Calu3 (cell line): ENCODE data around the gene CRY2. TPM values are rescaled to one million over a fixed set of nuclear protein-coding genes. Genes with fewer than 3 reads are reported as not detected.

Experiments used
- BruUV-seq: library from RNA; stranded (reverse); fragments of 400-500 nt; replicated peaks from 2 replicates; lab custom pipeline; 2021; lab: Mats Ljungman, UMichigan
- CTCF ChIA-PET: fragments of 300-600 bp; sonication (Branson Sonifier 250); formaldehyde crosslinking; loops from one replicate; lab custom pipeline; 2022; ENCODE audit warnings: antibody characterized with exemption; lab: Charles Lee
- DNase-seq: peaks from one replicate; pipeline ENCODE4 v3.0.0; 2022
- H3K27ac Mint-ChIP-seq: one replicate; pipeline ENCODE4 v1.8.0; 2022; ENCODE audit warnings: mixed read lengths; ENCODE audit not compliant: unreplicated experiment
- H3K27me3 Mint-ChIP-seq: one replicate; pipeline ENCODE4 v1.8.0; 2022; ENCODE audit warnings: mixed read lengths; ENCODE audit not compliant: unreplicated experiment
- H3K36me3 Mint-ChIP-seq: one replicate; pipeline ENCODE4 v1.8.0; 2022; ENCODE audit warnings: mild to moderate bottlenecking, moderate library complexity, mixed read lengths; ENCODE audit not compliant: insufficient read depth, unreplicated experiment
- H3K4me1 Mint-ChIP-seq: one replicate; pipeline ENCODE4 v1.8.0; 2022; ENCODE audit warnings: mild to moderate bottlenecking, low read depth, mixed read lengths; ENCODE audit not compliant: unreplicated experiment
- H3K4me3 Mint-ChIP-seq: one replicate; pipeline ENCODE4 v1.8.0; 2022; ENCODE audit warnings: mild to moderate bottlenecking, low read depth, moderate library complexity, mixed read lengths; ENCODE audit not compliant: unreplicated experiment
- H3K9me3 Mint-ChIP-seq: one replicate; pipeline ENCODE4 v1.8.0; 2022; ENCODE audit warnings: low read depth, mixed read lengths; ENCODE audit not compliant: unreplicated experiment
- intact Hi-C: fragments of 100-400 bp; cut with micrococcal nuclease; formaldehyde crosslinking; loops from one replicate; pipeline ENCODE4 v1.10.0; 2022; ENCODE audit not compliant: unreplicated experiment
- total RNA-seq: library from RNA; stranded (reverse); gene quantifications from 2 replicates; pipeline ENCODE4 v1.2.3, GENCODE V29; 2022
- TF ChIP-seq, protein P1 (sequence below): fragments of 200-600 bp; IDR thresholded peaks from one replicate; pipeline ENCODE4 v1.8.0; 2022; ENCODE audit warnings: antibody characterized with exemption; ENCODE audit not compliant: unreplicated experiment

CRY2 gene
- total RNA-seq, 1 experiment from 2014 or later = 14.9 TPM

DNA sequence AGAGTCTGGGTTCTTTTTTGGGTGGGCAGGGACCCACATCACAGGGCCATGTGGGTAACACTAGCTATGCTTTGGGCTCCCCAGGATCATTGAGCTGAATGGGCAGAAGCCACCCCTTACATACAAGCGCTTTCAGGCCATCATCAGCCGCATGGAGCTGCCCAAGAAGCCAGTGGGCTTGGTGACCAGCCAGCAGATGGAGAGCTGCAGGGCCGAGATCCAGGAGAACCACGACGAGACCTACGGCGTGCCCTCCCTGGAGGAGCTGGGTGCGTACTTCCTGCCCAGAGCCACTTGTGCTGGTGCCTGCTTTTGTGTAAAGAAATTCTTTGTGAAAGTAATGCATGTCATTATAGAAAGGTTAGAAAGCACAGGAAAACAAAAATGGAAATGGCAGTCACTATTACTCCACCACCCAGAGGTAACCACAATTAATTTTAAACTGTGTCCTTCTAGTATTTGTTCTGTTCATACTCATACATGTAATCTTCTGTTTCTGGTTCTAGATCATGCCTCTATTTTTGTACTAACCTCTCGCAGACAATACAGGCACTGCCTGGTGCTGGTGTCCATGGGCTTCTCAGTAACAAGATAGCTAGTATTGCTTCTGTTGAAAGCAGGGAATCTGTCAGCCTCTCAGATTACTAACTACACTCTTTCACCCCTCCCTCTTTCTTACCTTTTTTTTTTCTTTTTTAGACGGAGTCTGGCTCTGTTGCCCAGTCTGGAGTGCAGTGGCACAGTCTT lies 13.7 kb downstream of the CRY2 start:
- intact Hi-C loops = no loop called here
- peaks cover 14% of the 10 kb centered on the region for H3K36me3 Mint-ChIP-seq
- TF ChIP-seq, protein P1, sequence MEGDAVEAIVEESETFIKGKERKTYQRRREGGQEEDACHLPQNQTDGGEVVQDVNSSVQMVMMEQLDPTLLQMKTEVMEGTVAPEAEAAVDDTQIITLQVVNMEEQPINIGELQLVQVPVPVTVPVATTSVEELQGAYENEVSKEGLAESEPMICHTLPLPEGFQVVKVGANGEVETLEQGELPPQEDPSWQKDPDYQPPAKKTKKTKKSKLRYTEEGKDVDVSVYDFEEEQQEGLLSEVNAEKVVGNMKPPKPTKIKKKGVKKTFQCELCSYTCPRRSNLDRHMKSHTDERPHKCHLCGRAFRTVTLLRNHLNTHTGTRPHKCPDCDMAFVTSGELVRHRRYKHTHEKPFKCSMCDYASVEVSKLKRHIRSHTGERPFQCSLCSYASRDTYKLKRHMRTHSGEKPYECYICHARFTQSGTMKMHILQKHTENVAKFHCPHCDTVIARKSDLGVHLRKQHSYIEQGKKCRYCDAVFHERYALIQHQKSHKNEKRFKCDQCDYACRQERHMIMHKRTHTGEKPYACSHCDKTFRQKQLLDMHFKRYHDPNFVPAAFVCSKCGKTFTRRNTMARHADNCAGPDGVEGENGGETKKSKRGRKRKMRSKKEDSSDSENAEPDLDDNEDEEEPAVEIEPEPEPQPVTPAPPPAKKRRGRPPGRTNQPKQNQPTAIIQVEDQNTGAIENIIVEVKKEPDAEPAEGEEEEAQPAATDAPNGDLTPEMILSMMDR = no peak
- no peaks in the 10 kb centered on the region for H3K27me3 Mint-ChIP-seq
- BruUV-seq = no TSS peak
- no peaks in the 10 kb centered on the region for H3K9me3 Mint-ChIP-seq
- no peak for DNase-seq
- CTCF ChIA-PET = interaction anchor here (0.6 to 1.0 kb wide), 2 partner anchors 15 to 593 kb away, joined by 3 read pairs; no protein-coding TSS in a partner anchor
- H3K4me3 Mint-ChIP-seq = no peak overlapping the region
- H3K27ac Mint-ChIP-seq = no peak overlapping the region
- no peaks in the 10 kb centered on the region for H3K4me1 Mint-ChIP-seq

DNA sequence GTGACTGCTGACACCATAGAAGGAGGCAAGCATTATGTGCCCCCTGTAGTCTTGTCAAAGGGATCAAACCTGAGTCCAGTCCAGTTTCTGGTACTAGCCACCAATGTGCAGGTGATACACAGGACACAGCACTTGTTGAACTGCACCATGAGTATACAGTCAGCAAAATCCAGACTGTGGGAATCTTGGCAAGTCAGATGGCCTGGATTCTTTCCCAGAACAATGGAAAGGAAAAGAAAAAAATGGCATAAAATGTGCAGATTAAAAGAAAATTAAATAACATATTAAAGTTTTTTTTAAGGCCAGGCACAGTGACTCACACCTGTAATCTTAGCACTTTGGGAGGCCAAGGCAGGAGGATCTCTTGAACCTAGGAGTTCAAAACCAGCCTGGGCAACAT lies 16.8 kb downstream of the CRY2 start:
- Mint-ChIP-seq H3K27me3 (no peaks in the 10 kb centered on the region), H3K36me3 (peaks cover 21% of the 10 kb centered on the region), H3K4me1 (no peaks in the 10 kb centered on the region), H3K4me3 (no peak overlapping the region), H3K27ac (no peak overlapping the region), H3K9me3 (no peaks in the 10 kb centered on the region)
- TF ChIP-seq, protein P1 = no peak
- no TSS peak for BruUV-seq
- intact Hi-C loops = no loop called here
- no peak for DNase-seq
- CTCF ChIA-PET = no interaction called here

DNA sequence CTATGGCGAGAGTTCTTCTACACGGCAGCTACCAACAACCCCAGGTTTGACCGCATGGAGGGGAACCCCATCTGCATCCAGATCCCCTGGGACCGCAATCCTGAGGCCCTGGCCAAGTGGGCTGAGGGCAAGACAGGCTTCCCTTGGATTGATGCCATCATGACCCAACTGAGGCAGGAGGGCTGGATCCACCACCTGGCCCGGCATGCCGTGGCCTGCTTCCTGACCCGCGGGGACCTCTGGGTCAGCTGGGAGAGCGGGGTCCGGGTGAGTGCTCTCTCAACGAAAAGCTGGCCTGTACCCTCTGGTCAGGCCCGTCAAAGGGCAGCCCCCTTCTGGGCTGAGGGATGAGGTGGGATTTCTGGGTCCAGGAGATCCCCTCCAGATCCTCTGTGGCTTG lies 22.3 kb downstream of the CRY2 start:
- CTCF ChIA-PET = no interaction called here
- no TSS peak for BruUV-seq
- H3K9me3 Mint-ChIP-seq = no peaks in the 10 kb centered on the region
- H3K36me3 Mint-ChIP-seq = peaks cover 15% of the 10 kb centered on the region
- no peaks in the 10 kb centered on the region for H3K4me1 Mint-ChIP-seq
- TF ChIP-seq, protein P1 = no peak
- no peak overlapping the region for H3K4me3 Mint-ChIP-seq
- H3K27me3 Mint-ChIP-seq = no peaks in the 10 kb centered on the region
- no peak for DNase-seq
- intact Hi-C loops = no loop called here
- H3K27ac Mint-ChIP-seq = no peak overlapping the region

DNA sequence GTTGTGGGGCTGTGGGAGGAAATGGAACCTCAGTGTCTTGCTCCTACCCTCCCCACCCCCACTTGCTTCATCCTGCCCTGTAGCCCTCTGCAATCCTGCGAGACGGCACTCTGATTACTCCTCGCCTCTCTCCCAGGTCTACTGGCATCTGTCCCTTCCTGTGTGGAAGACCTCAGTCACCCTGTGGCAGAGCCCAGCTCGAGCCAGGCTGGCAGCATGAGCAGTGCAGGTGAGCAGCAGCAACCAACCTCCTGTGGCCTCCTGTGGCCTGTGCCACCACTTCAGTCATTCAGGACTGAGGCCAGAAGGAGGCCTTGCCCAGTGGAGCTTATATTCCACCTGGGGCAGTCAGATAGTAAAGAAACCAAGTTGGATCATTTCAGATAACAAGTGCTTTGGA lies 23.4 kb downstream of the CRY2 start:
- Mint-ChIP-seq H3K4me3 (no peak overlapping the region), H3K27ac (peak overlapping the region; percentile 71), H3K36me3 (peaks cover 10% of the 10 kb centered on the region), H3K9me3 (no peaks in the 10 kb centered on the region), H3K4me1 (no peaks in the 10 kb centered on the region), H3K27me3 (no peaks in the 10 kb centered on the region)
- no peak for DNase-seq
- TF ChIP-seq, protein P1 = no peak
- intact Hi-C loops = no loop called here
- BruUV-seq = no TSS peak
- CTCF ChIA-PET = no interaction called here
